ENCODE data around the gene ATP8B3.

Gene ATP8B3

DNA sequence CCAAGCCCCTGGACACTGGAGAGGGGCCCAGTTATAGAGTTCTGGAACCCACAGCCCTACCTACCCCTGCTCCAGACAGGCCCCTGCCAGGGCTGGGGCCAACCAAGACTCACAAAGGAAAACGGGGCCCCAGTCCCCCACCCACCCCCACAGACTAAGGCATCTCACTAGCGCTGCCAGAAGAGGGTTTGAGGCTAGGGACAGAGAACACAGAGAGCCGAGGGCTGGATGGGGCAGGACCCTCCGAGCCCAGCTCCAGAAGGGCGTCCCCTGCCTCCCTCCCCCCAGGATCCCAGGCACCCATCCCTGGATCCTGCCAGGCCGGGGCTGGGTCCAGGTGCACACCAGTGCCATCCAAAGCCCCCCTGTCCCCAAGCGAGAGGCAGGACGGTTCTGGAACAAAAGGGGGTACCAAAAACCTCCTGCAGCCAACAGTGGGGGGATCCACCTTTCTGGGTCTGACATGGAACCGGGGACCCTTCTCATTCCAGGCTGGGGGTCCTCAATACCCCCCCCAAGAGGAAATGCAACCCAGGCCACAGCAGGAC lies 40.6 kb upstream of the ATP8B3 start:
- TF ChIP-seq, protein P1, sequence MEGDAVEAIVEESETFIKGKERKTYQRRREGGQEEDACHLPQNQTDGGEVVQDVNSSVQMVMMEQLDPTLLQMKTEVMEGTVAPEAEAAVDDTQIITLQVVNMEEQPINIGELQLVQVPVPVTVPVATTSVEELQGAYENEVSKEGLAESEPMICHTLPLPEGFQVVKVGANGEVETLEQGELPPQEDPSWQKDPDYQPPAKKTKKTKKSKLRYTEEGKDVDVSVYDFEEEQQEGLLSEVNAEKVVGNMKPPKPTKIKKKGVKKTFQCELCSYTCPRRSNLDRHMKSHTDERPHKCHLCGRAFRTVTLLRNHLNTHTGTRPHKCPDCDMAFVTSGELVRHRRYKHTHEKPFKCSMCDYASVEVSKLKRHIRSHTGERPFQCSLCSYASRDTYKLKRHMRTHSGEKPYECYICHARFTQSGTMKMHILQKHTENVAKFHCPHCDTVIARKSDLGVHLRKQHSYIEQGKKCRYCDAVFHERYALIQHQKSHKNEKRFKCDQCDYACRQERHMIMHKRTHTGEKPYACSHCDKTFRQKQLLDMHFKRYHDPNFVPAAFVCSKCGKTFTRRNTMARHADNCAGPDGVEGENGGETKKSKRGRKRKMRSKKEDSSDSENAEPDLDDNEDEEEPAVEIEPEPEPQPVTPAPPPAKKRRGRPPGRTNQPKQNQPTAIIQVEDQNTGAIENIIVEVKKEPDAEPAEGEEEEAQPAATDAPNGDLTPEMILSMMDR (IDR thresholded peaks at IDR 0.05) = no peak

DNA sequence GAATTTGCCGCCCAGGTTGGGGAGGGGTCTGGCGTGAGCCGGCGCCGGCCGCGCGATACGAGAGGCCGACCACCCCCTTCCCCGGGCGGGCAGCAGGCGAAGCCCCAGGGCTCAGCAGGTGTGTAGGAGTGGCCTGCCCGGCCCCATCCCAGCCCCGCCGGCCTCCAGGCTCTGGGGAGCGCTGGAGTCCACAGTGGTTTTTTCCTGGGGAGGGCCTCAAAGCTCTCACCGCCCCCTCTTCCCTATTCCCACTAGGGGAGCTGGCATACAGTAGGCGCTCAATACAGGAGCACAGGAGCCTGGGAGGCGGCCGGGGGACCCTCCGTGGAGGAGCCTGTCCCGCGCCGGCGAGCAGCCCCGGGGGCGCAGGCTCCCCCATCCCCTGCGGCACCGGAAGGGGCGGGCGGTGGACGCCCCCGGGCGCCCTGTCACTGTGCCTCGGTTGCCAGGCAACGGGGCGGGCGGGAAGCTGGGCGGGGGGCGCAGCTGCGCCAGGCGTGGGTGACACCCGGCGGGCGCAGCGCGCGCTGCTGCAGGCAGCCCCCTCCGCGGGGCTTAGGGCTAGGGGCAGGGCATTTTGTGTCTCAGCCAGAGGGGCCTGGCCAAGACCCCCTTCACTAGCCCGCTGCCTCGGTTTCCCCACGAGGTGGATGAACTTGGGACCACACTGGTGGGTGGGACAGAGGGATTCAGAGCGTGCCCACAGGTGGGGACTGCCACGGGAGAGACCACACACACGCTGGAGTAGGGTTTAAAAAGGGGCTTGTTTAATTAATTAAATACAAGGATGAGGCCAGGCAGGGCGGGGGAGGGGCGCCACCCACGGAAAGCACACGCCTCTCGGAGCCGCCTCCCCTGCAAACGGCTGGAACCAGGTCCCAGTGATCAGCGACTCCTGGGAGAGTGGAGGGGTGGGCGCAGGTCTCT lies 39.8 kb upstream of the ATP8B3 start:
- TF ChIP-seq, protein P1 (IDR thresholded peaks at IDR 0.05) = no peak

DNA sequence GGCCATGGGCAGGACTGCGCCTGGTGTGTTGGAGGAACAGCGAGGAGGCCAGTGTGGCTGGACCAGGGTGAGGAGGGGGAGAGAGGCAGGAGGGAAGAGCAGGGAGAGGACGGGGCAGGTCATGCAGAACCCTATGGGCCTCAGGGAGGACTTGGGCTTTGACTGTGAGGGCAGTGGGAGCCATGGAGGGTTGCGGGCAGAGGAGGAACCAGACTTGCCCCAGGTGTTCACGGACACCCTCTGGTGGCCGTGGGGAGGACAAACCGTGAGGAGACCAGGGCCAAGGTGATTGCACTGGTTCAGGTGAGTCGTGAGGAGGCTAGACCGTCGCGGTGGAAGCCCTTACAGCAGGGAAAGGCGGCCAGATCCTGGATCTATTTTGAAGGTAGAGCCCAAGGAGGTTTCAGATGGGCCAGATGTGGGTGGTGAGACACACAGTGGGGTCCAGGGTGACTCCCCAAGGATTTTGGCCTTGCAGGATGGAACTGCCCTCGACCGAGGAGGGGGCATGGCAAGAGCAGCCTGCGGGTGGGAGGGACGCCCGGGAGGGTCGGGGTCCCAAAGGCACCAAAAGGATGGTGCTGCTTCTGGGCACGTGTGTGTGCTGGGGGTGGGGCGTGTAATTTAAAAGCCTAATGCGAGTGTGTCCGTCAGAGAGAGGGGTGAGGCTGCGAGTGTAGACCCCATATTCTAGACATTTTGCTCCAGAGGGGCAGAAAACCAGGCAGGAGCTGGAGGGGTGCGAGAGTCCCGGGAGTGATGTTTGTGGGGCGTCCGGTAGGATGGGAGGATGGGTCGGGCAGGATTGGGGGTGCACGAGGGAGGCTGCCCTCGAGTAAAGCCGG lies 39.0 kb upstream of the ATP8B3 start:
- TF ChIP-seq, protein P1 (IDR thresholded peaks at IDR 0.05) = no peak

DNA sequence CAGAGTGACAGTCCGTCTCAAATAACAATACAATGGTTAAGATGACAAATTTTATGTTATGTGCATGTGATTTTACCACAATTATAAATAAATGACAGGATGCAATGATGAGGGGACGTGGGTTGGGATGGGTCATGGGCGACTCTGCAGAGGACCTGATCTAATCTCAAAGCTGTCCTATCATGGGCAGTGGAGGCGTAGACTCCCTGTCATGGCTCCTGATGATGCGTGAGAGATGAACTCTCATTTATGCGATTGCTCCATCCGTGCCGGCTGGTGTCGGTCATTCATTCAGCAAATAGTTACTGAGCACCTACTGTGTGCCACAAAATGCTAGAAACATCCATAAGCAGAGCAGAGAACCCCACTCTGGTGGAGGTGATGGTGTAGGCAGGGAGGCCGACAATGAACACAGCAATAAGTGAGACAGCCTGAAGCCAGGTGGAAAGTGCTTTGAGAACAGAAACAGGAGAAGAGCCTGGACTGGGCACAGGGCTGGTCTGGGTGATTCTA lies 37.9 kb upstream of the ATP8B3 start:
- TF ChIP-seq, protein P1 (IDR thresholded peaks at IDR 0.05) = no peak

DNA sequence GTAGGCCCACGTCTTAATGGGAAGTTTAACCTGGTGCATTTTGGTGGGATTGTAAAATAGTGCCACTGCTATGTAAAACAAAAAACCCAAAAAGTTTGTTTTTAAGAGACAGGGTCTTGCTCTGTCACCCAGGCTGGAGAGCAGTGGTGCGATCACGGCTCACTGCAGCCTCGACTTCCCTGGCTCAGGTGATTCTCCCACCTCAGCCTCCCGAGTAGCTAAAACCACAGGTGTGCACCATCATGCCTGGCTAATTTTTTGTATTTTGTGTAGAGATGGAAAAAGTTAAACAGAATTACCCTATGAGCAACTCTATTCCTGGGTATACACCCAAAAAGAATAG lies 37.0 kb upstream of the ATP8B3 start:
- TF ChIP-seq, protein P1 (IDR thresholded peaks at IDR 0.05) = no peak

DNA sequence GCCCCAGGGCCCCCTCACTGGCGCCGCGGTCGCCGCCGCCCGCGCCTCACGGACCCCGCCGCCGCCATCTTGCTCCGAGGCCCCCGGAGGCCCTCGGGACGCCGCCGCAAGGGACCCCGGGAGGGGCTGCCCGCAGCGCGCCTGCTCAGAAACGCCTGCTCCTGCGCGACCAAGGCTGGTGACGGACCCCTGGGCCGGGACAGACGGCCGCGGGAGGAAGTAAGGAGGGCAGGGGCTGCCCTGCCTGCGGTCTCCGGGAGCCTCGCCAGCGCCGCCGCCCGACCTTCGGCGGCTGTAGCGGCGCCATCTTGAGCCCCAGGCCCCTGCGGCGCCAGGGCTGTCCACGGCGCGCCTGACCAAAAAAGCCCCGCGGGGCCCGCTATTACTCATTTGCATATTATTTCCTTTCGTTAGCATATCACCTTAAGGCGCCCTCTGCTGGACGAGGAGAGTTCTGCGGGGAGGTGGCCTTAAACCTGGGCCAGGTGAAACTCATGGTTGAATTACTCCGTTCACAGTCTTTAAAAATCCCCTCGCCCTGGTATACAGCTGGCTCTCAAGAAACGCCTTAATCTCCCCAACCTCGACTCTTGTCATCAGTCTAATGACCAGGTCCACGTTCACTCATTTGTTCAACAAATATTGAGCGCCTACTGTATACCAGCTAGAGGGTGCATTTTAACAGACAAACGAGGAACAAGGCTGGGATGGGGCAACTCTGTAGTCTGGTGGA lies 36.5 kb upstream of the ATP8B3 start, which contains the start of gene REXO1:
Gene REXO1 (minus strand): TSS at position 85 of the 733 bp plus-strand sequence. CDS start 125 bp downstream, outside the sequence.
- TF ChIP-seq, protein P1 (IDR thresholded peaks at IDR 0.05) = peak; percentile 87

Data from LNCAP (cell line).